T1000 (cell line): ENCODE measurements around the gene NUDT19.
"Not testable (repeated sequence)": the region's sequence is repeated elsewhere in the genome, so short reads cannot be mapped to it uniquely, and the experiment has no call there.

Experiments used
- DNase-seq: peaks from one replicate; lab custom pipeline; 2025; ENCODE audit warnings: mixed read lengths; lab: John Stamatoyannopoulos, UW

Gene NUDT19

DNA sequence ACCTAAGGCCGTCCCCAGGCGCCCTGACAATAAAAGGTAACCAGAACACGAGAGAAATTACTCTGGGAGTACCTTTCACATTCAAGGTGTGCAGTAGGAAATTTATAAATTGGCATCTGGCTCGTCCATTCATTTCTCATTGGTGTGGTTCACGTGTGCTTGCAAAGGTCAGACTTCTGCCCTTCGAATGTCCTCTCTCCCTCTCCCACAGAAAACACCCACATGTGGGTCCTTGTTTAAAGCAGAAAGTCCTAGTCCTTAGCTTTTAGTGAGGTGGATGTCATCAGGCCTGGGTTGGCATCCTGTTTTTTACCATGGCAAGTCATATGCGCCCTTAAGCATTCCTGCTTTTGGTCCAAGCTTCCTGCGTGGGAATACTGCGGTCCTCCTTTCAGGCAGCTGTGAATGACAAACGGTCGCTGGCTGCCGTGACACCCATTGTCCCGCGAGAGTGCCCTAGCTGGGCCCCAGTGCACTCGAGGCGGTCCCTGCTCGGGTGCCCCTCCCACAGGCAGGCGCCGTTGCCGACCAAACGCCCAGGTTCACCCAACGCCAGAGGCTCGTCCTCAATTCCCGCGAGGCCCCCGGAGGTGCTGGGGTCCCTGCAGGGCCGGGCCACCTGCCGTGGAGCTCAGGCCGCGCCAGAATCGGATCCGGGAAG is at the start of gene NUDT19:
Gene NUDT19 (plus strand): TSS at position 531 of the 661 bp plus-strand sequence. CDS start 140 bp downstream, outside the sequence.
- peak; percentile 83 for DNase-seq

GRCh38 chr19:32642771-32643170 is 48.9 kb upstream of the NUDT19 start:
- no peak for DNase-seq

DNA sequence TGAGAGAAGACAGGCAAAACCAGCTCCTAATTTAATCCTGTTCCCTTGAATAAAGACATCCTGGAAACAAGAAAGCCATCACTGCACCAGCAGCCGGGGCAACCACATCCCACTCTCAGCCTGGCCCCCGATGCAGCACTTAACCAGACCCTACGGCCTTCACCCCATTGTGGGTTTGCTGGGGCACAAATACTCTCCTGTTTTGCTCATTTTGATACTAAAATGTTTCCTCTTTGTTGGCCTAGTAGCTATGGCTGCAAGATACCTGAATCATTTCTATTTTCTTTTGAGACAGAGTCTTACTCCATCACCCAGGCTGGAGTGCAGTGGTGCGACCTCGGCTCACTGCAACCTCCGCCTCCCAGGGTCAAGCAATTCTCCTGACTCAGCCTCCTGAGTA is 45.1 kb upstream of the NUDT19 start:
- no peak for DNase-seq

DNA sequence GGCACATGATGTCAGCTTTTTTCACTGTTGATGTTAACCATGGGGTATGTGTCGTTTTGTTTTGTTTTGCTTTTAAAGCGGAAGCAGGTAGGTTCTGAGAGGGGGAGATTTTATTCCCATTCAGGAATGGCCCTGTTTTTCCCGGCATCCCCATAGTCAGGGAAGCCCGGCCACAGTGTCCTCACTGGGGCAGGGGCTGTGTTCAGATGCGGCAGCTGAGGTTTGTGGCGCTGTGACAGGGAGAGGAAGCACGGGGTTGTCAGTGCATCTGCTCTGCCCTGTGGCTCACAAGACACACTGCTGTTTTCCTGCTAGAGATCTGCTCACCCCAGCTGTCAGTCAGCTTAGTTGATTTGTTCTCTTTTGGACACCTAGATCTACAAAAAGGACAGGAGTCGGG is 44.3 kb upstream of the NUDT19 start:
- no peak for DNase-seq

DNA sequence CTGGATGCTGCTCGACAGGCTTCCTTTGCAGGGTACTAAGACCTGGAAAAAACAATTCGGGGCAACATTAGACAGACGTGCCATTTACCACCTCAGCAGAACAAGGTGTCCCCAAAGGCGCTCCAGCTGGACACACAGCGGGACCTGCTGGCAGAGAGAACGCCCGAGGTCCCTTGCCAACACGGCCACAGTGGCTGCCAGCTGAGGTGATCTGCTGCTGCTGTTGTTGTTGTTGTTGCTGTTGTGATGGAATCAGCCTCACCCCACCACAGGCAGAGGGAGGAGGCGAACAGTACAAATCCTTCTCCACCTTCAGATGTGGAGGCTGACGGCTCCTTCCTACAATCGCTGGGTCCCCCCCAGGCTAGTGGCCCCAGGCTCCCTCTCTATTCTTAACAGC is 41.9 kb upstream of the NUDT19 start:
- DNase-seq = no peak

- DNase-seq = no peak
These were observed 41.0 kb upstream of the NUDT19 start for GRCh38 chr19:32650671-32651070.

DNA sequence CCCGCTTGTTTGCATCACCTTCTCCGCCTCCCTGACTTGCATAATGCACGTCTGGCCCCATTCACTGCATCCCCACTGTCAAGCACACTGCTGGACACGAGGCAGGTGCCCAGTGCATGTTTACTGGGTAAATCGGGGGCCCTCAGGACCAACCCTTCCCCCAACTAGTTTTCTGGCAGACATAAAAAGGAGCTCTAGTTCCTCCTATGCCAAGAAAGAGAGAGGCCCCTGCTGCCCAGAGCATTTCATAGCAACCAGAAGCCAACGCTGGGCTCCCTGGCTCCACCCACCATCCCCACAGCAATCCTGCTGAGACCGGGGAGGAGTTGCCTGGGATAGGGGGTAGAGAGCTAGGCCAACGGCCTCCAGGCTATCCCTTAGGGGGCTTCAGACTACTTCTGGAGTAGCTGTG is 39.9 kb upstream of the NUDT19 start:
- DNase-seq = no peak

- DNase-seq = not testable (repeated sequence)
These were observed 39.3 kb upstream of the NUDT19 start for GRCh38 chr19:32652331-32652730.

- no peak for DNase-seq
These were observed 38.6 kb upstream of the NUDT19 start for GRCh38 chr19:32652894-32653598.

GRCh38 chr19:32653599-32653915 is 38.1 kb upstream of the NUDT19 start:
- DNase-seq = no peak

DNA sequence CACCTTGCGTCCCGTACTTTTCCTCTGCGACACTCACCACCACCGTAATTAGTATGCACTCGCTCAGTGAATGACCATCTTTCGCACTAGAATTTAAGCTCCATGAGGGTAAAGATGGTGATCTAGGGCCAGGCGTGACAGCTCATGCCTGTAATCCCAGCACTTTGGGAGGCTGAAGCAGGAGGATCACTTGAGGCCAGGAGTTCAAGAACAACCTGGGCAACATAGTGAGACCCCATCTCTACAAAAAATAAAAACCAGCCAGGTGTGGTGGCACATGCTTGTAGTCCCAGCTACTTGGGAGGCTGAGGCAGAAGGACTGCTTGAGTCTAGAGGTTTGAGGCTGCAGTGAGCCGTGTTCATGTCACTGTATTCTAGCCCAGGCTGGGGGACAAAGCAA is 35.2 kb upstream of the NUDT19 start:
- not testable (repeated sequence) for DNase-seq

DNA sequence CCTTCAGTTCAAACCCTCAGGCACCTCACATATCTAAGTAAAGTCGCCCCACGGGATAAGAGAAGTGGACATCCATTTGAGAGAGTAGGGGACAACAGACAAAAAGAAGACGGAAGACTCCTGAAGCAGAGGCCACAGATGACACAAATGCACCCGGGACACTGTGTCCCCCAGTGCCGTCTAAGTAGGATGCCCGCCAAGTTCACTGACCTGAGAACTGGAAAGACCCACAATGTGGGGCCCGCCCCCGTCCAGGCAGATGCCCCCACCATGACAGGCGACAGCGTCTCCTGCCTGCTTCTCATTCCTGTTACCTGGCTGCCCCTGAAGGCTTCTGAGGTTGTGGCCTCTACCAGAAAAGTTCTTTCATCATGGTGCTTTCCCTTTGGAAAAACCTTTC is 33.5 kb upstream of the NUDT19 start:
- no peak for DNase-seq

DNA sequence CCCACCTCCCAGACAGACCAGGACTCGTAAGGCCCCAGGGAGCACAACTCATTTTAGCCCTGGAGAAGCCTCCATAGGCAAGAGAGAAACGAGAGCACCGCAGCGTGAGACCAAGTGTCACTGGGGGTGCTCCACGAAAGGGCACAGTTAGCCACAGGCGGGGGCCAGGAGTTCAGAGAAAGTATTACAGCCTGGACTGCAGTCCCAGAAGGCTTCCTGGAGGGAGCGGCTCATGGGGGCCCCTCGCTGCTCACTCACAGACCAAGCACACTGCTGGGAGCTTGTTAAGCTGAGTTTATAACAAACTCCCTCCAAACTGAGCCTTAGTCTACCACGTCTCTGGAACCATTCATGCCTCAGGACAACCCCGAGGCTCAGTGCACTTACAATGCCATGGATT is 33.1 kb upstream of the NUDT19 start:
- DNase-seq = no peak

GRCh38 chr19:32661318-32661717 is 30.3 kb upstream of the NUDT19 start:
- no peak for DNase-seq

- DNase-seq = no peak
These were observed 29.4 kb upstream of the NUDT19 start for GRCh38 chr19:32662186-32662585.

- DNase-seq = no peak
These were observed 25.5 kb upstream of the NUDT19 start for GRCh38 chr19:32666084-32666483.

GRCh38 chr19:32669310-32669709 is 22.3 kb upstream of the NUDT19 start:
- DNase-seq = no peak

GRCh38 chr19:32671883-32672593 is 19.6 kb upstream of the NUDT19 start:
- no peak for DNase-seq

DNA sequence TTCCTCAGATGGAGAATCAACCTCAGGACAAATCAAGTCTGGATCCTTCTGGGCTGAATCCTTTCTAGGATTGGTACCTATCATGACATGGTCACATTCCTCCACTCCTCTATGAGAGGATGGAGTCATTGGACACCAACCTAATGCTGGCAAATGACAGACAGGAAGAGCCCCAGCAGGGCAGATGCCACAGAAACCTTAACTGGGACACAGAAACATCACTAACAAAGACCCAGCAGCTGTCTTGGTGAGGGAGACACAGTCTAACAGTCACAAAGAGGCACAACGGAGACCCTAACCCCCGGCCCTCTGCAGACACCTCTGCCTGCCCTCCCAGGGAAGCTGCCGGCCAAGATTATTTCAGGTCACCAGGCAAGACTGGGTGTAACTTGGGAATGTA is 18.8 kb upstream of the NUDT19 start:
- no peak for DNase-seq

DNA sequence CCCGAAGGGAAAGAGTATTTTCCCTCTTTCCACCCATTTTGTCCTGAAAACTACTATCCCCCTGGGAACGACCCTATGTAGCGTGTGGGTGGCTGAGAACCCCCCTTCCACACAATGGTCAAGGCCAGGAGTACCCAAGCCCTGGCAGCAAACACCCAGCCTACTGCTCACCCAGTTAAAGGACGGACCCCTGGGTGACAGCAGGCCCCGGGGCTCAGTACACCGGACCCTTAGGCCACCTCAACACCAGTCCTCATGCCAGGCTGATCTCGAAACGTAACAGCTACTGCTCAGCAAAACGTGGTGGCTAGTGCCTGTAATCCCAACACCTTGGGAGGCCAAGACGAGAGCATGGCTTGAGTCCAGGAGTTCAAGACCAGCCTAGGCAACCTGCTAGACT is 18.0 kb upstream of the NUDT19 start:
- DNase-seq = no peak

DNA sequence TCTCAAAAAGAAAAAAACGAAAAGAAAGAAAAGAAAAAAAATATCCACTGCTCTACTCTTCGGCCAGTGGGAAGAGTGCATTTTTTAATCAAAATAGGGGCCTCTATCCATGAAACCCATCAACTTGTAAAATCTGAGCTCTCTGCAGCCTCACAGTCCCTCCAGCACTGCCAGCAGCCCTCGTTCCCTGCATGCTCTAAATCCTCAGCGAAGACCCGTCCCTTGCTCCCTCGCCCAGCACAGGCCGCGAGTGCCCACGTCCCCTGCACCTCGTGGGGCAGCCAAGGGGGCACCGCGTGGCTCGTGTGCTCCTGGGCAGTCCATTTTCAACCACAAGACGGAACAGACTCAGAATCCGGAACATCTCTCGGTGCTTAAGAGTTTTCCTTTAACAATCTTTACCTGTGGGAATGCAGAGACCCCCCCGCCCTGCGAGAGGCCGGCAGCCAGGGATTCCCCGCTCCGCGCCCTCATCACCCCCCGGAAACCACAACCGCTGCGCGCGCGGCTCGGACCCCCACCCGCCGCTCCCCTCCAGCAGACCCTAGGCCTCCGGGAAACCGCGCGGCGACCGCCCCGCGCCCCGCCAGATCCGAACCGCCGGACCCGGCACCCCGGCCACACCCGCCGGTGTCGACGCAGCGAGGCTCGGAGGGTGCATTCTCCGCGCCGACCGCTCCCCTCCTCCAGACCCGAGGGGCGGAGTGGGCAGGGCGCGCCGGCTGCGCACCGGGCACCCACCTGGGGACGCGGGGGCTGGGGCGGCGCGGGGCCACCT is 17.3 kb upstream of the NUDT19 start:
- DNase-seq = no peak

DNA sequence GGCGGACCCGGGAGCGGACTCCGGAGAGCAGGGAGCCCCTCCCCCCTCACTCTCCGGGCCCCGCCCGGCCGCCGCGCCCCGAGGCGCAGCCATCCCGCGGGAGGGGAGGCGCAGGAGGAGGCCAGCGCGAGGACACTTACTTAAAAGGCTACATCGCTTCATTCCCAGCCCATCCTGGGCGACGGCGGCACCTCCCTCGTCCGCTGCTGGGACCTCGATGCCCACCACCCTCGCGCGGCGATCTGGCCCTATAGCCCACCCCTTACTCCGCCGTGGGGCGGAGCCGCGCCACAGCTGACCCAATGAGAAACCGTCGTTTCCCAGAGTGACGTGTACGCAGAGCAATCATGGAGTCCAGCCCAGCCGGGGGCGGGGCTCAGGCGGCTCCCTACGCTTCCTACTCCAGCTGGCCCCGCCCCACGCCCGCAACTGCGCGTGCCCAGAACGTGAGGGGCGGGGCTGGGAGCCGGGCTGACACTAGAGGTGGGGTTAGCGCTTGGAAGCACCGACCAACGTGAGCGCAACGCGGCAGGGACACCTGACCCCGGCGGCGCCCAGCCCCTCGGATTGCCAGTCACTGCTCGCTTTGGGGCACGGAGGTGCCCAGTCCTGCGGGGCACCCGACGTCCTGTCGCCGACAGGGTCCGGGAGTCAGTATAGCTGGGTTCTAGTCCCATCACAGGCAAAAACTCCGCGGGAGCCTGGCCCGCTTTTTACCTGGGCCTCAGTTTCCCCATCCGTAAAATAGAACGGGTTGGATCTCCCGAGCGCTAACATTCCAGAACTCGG is 16.5 kb upstream of the NUDT19 start, which contains the start of gene ANKRD27:
Gene ANKRD27 (minus strand): TSS at position 250 of the 789 bp plus-strand sequence. CDS start 16,165 bp downstream, outside the sequence.
- peak; percentile 98 for DNase-seq
